IPS-18a (cell line): ENCODE data around the gene TSSK2.

ENCODE experiments used
- H3K27ac ChIP-seq: one replicate; pipeline ENCODE4 v1.5.1; 2013; ENCODE audit warnings: low read length
- H3K27me3 ChIP-seq: one replicate; pipeline ENCODE4 v1.6.1; 2013; ENCODE audit warnings: mild to moderate bottlenecking, low read length; ENCODE audit not compliant: control insufficient read depth, insufficient read depth
- H3K36me3 ChIP-seq: one replicate; pipeline ENCODE4 v1.6.1; 2013; ENCODE audit warnings: low read depth, low read length; ENCODE audit not compliant: control insufficient read depth
- H3K4me1 ChIP-seq: one replicate; pipeline ENCODE4 v1.6.1; 2013; ENCODE audit warnings: low read depth, low read length; ENCODE audit not compliant: control insufficient read depth
- H3K4me3 ChIP-seq: one replicate; pipeline ENCODE4 v1.5.1; 2013; ENCODE audit warnings: low read length
- H3K9ac ChIP-seq: one replicate; pipeline ENCODE4 v1.6.1; 2013; ENCODE audit warnings: mild to moderate bottlenecking, low read length, moderate library complexity
- H3K9me3 ChIP-seq: one replicate; pipeline ENCODE4 v1.6.1; 2013; ENCODE audit warnings: low read depth, low read length; ENCODE audit not compliant: control insufficient read depth

Gene TSSK2

DNA sequence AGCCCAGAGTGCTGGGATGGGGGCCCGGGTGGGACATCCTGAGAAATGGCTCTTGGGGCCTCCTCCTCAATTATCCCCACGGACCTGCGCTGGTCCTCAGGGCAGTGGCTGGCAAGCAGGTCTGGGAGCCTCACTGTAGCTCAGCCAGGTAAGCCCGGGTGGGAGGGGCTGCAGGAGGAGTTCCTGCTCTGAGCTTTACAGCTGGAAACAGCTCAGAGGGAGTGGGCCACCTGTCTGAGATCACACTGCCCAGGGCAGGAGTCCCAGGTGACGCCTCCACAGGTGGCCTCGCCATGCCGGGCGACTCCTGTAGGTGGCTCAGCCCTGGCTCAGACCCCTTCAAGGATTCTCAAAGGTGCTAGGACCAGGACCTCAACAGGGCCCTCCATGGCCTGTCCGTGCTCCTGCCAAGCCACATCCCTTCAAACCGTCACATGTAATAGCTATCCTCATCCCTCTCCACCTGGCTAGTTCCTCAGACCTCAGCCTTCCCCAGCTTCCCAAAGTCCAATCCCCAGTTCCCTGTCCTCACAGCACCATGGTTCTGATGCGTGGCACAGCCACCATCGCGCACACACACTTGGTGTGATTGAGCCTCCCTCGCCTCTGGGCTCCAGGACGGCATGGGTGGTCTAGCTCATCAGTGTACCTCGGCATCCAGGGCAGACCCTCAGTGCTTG, 3.6 kb upstream of the TSSK2 start:
- Histone ChIP-seq H3K36me3 (no peaks in the 10 kb centered on the region), H3K27me3 (no peaks in the 10 kb centered on the region), H3K9me3 (no peaks in the 10 kb centered on the region), H3K27ac (no peak overlapping the region), H3K4me3 (no peak overlapping the region), H3K9ac (no peak overlapping the region), H3K4me1 (peaks cover 5% of the 10 kb centered on the region)

DNA sequence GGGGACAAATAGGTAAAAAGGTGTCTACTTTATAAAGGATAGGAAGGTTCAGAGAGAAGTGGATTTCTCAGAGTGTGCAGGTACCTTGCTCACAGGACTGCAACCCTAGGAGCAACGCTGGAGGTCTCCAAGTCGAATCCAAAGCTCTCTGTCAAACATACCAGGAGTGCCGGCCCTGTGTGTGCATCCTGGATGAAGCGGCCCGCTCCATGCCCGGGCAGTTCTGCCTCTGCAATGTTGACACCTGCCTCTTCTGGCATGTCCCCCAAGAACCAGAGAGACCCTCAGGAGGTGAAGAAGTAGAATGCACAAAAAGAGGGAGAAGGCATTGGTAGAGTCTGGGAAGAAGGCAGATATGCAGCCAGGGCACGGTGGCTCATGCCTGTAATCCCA, 3.1 kb upstream of the TSSK2 start:
- no peak overlapping the region for H3K4me3 ChIP-seq
- peaks cover 2% of the 10 kb centered on the region for H3K4me1 ChIP-seq
- no peaks in the 10 kb centered on the region for H3K36me3 ChIP-seq
- no peaks in the 10 kb centered on the region for H3K27me3 ChIP-seq
- H3K9ac ChIP-seq = no peak overlapping the region
- H3K9me3 ChIP-seq = no peaks in the 10 kb centered on the region
- H3K27ac ChIP-seq = no peak overlapping the region

DNA sequence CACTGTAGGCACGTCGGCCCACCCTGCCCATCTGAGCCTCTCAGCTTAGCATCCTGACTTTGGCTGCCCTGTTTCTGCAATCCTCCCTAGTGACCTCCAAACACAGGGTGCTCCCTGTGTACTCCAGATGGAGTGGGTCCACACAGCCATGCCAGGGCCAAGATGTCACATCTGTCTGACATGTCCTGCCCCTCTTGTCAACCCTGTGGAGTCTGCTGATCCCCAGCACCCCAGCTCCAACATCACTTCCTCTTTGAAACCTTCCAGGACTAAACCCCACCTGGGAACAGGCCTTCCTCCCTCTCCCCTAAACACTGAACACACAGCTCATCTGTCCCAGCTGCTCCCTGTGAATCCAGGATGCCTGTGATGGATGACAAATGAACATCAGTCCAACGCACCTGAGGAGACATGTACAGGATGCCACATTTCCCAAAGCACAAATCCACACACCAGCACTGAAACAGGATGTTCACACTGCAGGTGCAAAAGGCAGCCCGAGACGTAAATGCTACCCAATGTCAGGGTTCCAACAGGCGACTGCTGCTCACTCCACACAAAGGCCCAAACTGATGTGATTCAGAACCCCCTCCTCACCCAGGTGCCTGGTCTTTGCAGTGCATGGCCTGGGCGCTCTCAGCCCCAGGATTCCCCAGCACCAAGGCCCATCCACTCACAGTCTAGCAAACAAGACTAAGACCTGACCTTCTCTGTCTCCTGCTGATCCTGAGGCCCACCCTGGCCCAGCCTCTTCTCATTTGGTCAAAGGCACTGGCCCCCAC, 2.0 kb upstream of the TSSK2 start:
- no peak overlapping the region for H3K9ac ChIP-seq
- H3K4me3 ChIP-seq = no peak overlapping the region
- H3K27me3 ChIP-seq = no peaks in the 10 kb centered on the region
- H3K27ac ChIP-seq = no peak overlapping the region
- no peaks in the 10 kb centered on the region for H3K9me3 ChIP-seq
- H3K36me3 ChIP-seq = peaks cover 11% of the 10 kb centered on the region
- H3K4me1 ChIP-seq = no peaks in the 10 kb centered on the region

DNA sequence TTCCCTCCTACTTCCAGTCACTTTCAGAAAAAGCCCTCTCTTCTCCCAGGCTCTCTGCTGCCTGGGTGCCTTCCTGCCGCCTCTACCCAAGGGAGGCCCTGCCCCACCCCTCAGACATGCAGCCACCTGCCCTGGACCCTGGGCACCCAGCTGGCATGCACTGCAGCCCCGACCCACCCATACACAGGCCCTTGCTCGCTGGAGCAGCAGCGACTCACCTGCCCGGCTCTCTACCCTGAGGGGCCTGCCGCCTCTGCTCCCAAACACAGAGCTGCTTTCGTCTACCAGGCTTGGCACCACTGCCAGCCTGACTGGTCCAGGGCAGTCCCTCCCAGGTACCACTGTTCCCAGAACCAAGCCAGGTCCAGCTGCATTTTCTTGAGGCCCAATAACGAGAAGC, 1.2 kb upstream of the TSSK2 start:
- H3K36me3 ChIP-seq = peaks cover 16% of the 10 kb centered on the region
- H3K9me3 ChIP-seq = no peaks in the 10 kb centered on the region
- H3K9ac ChIP-seq = no peak overlapping the region
- H3K27ac ChIP-seq = no peak overlapping the region
- no peaks in the 10 kb centered on the region for H3K4me1 ChIP-seq
- no peaks in the 10 kb centered on the region for H3K27me3 ChIP-seq
- H3K4me3 ChIP-seq = no peak overlapping the region

DNA sequence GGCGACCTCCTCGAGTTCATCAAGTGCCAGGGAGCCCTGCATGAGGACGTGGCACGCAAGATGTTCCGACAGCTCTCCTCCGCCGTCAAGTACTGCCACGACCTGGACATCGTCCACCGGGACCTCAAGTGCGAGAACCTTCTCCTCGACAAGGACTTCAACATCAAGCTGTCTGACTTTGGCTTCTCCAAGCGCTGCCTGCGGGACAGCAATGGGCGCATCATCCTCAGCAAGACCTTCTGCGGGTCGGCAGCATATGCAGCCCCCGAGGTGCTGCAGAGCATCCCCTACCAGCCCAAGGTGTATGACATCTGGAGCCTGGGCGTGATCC, 542 bp downstream of the TSSK2 start:
- Histone ChIP-seq H3K27ac (no peak overlapping the region), H3K9me3 (no peaks in the 10 kb centered on the region), H3K4me1 (no peaks in the 10 kb centered on the region), H3K36me3 (peaks cover 28% of the 10 kb centered on the region), H3K27me3 (no peaks in the 10 kb centered on the region), H3K9ac (no peak overlapping the region), H3K4me3 (no peak overlapping the region)

DNA sequence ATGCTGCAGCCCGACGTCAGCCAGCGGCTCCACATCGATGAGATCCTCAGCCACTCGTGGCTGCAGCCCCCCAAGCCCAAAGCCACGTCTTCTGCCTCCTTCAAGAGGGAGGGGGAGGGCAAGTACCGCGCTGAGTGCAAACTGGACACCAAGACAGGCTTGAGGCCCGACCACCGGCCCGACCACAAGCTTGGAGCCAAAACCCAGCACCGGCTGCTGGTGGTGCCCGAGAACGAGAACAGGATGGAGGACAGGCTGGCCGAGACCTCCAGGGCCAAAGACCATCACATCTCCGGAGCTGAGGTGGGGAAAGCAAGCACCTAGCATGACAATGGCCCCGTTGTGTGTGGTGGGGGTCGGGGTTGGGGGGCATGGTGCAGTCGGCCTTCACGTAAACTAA, 1.0 kb downstream of the TSSK2 start:
- H3K27me3 ChIP-seq = no peaks in the 10 kb centered on the region
- no peaks in the 10 kb centered on the region for H3K9me3 ChIP-seq
- peaks cover 32% of the 10 kb centered on the region for H3K36me3 ChIP-seq
- H3K27ac ChIP-seq = no peak overlapping the region
- H3K4me3 ChIP-seq = no peak overlapping the region
- no peak overlapping the region for H3K9ac ChIP-seq
- H3K4me1 ChIP-seq = no peaks in the 10 kb centered on the region

DNA sequence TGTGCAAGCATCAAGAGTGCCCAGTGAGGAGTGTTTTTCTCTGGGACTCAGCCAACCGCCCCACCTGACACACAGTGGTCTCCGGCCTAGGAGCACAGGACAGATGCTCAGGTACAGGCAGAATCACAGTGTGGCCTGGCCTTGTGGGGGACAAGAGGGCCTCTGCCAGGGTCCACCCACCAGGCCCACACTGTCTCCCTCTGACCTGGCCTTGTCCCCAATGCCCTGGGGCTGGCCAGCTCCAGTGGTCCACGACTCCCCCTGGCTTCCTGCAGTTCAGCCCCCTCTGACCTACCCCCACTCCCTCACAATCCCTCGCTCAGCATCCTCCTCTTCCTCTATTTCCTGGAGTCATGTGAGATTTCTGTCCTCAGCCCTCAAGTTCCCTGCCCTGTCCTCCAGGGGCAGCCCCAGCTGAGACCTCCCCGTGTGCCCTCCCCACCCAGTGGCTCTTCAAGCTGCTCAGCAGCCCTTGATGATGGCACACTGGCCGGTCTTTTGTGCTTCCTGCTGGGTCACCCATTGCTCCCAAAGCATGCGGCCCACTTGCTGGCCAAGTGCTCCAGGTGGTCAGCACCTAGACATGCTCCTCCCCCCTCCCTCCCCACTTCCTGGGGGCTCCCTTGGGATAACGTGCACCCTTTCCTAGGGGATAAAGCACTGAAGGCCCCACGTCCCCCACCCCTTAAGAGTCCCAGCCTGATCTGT, 1.7 kb downstream of the TSSK2 start:
- Histone ChIP-seq H3K4me3 (no peak overlapping the region), H3K4me1 (no peaks in the 10 kb centered on the region), H3K9ac (no peak overlapping the region), H3K36me3 (peaks cover 39% of the 10 kb centered on the region), H3K27ac (no peak overlapping the region), H3K9me3 (no peaks in the 10 kb centered on the region), H3K27me3 (no peaks in the 10 kb centered on the region)

DNA sequence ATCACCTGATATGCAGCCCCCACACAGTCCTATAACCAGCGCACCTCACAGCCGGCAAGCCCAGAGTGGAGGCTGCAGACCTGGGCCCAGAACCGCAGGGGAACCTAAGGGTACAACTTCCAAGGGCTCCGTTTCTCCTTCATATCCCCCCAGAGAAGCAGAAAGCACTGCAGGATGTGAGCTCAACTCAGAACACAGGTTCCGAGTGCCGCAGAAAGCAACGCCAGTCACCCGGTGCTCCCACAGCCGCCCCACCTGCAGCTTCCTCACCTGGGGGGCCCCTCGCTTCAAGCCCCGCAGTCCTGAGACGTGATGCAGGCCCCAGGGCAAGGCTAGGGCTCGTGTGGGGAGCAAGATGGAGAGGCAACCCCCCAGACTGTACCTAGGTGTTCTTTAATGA, 2.5 kb downstream of the TSSK2 start:
- Histone ChIP-seq H3K9me3 (no peaks in the 10 kb centered on the region), H3K4me3 (no peak overlapping the region), H3K36me3 (peaks cover 44% of the 10 kb centered on the region), H3K9ac (no peak overlapping the region), H3K4me1 (no peaks in the 10 kb centered on the region), H3K27ac (no peak overlapping the region), H3K27me3 (no peaks in the 10 kb centered on the region)

DNA sequence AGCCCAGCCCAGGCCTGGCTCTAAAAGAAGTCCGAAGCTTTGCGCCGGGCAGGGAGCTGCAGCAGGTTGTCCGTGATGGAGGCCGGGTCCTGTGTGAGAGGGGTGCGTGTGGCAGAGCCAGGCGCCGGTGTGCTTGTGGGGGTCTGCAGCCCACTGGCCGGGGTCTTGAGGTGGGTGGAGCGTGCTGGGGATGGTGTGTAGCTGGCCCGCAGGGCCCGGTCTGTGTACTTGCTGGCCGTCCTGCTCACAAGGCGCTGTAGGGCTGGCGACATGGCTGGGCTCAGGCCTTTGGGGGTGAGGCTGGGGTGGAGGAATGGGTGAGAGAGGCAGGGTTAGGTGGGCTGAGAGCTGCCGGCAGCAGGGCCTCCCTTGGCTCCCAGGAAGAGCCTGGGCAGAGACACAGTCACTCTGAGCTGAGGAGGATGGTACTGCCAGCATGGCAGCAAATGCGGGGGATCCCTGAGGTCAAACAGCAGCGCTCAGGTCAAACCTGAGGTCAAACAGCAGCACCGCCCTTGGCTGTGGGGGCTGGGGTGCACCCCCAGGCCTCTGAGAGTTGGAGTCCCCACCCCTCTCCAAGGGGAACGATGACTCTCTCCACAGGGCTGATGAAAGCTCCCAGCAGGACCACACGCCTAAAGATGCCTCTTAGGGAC, 3.2 kb downstream of the TSSK2 start:
- Histone ChIP-seq H3K36me3 (peaks cover 52% of the 10 kb centered on the region), H3K4me3 (no peak overlapping the region), H3K4me1 (no peaks in the 10 kb centered on the region), H3K9ac (no peak overlapping the region), H3K9me3 (no peaks in the 10 kb centered on the region), H3K27me3 (no peaks in the 10 kb centered on the region), H3K27ac (no peak overlapping the region)

DNA sequence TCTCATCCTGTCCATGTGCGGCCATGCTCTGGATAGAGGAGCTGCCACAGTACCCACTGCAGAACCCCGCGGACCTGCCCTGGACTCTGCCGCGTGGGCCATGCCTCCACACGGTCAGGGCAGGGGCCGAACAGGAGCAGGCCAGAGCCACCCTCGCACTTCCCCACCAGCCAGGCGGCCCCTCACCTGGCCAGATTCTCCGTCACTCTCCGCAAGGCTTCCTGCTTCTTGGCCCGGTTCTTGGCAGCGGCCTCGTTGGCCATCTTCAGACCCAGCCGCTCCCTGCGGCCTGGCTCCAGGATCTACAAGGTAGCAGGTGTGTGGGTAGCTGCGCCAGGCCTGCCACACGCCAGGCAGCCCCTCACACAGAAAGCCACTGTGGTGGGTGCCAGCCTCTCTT, 3.8 kb downstream of the TSSK2 start:
- Histone ChIP-seq H3K9me3 (no peaks in the 10 kb centered on the region), H3K4me1 (no peaks in the 10 kb centered on the region), H3K27me3 (no peaks in the 10 kb centered on the region), H3K9ac (no peak overlapping the region), H3K36me3 (peaks cover 56% of the 10 kb centered on the region), H3K4me3 (no peak overlapping the region), H3K27ac (no peak overlapping the region)

DNA sequence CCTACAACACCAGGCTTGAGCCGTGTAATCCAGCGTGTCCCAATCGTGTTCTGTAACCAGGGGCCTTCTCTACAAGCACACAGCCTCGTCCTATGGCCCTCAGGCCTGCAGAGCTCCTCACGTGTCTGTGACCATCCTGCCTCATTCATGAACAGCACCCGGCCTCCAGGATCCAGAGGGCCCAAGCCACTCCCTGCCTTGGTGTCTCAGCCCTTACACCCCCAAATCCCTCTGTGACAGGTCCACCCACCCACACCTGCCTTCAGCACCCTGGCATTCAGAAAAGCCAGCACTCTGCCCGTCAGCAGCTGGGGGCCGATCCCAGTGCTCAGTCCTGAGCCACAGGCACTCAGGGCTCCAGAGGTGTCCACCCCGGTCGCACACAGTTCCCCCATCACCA, 5.8 kb downstream of the TSSK2 start:
- Histone ChIP-seq H3K4me3 (no peak overlapping the region), H3K9ac (no peak overlapping the region), H3K4me1 (no peaks in the 10 kb centered on the region), H3K27ac (no peak overlapping the region), H3K27me3 (no peaks in the 10 kb centered on the region), H3K36me3 (peaks cover 73% of the 10 kb centered on the region), H3K9me3 (no peaks in the 10 kb centered on the region)
